WERI-Rb-1 (cell line): ENCODE measurements around the gene SLC25A11.

Experiments
- DNase-seq: peaks from one replicate; pipeline ENCODE4 v3.0.0-alpha.2; 2020
- H3K27ac ChIP-seq: fragments of 250-450 bp; sonication (Bioruptor Pico); 2 replicates; pipeline ENCODE4 v1.5.1; 2020; ENCODE audit warnings: mild to moderate bottlenecking, moderate library complexity
- H3K27me3 ChIP-seq: fragments of 250-450 bp; sonication (Bioruptor Pico); 2 replicates; pipeline ENCODE4 v1.5.1; 2021; ENCODE audit warnings: mild to moderate bottlenecking, low read depth, moderate library complexity; ENCODE audit not compliant: insufficient read depth, severe bottlenecking
- H3K36me3 ChIP-seq: fragments of 250-450 bp; sonication (Bioruptor Pico); 2 replicates; pipeline ENCODE4 v1.5.1; 2020; ENCODE audit warnings: mild to moderate bottlenecking, moderate library complexity
- H3K4me3 ChIP-seq: 2 replicates; pipeline ENCODE4 v1.5.1; 2011; ENCODE audit warnings: low read depth, mild to moderate bottlenecking, control low read depth, low read length
- H3K9me3 ChIP-seq: fragments of 250-450 bp; sonication (Bioruptor Pico); 2 replicates; pipeline ENCODE4 v1.5.1; 2021; ENCODE audit warnings: mild to moderate bottlenecking, moderate library complexity; ENCODE audit not compliant: severe bottlenecking
- TF ChIP-seq, protein P1 (sequence below): IDR thresholded peaks from 2 replicates; pipeline ENCODE4 v1.5.1; 2011; ENCODE audit warnings: low read depth, mild to moderate bottlenecking, control low read depth, inconsistent platforms, low read length

SLC25A11 gene

DNA sequence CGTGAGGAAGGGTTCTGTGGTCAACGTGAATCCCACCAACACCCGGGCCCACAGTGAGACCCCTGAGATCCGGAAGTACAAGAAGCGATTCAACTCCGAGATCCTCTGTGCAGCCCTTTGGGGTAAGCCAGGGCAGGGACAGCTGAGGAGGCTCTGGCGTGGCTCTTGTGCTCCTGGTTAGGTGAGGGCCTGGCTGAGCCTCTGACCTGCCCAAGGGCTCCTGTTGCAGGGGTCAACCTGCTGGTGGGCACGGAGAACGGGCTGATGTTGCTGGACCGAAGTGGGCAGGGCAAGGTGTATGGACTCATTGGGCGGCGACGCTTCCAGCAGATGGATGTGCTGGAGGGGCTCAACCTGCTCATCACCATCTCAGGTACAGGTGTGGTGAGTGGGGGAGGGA, 44.7 kb downstream of the SLC25A11 start:
- H3K27me3 ChIP-seq = no peaks in the 10 kb centered on the region
- no peaks in the 10 kb centered on the region for H3K9me3 ChIP-seq
- peaks cover 94% of the 10 kb centered on the region for H3K36me3 ChIP-seq
- H3K27ac ChIP-seq = peak overlapping the region; percentile 63
- H3K4me3 ChIP-seq = no peak overlapping the region
- TF ChIP-seq, protein P1, sequence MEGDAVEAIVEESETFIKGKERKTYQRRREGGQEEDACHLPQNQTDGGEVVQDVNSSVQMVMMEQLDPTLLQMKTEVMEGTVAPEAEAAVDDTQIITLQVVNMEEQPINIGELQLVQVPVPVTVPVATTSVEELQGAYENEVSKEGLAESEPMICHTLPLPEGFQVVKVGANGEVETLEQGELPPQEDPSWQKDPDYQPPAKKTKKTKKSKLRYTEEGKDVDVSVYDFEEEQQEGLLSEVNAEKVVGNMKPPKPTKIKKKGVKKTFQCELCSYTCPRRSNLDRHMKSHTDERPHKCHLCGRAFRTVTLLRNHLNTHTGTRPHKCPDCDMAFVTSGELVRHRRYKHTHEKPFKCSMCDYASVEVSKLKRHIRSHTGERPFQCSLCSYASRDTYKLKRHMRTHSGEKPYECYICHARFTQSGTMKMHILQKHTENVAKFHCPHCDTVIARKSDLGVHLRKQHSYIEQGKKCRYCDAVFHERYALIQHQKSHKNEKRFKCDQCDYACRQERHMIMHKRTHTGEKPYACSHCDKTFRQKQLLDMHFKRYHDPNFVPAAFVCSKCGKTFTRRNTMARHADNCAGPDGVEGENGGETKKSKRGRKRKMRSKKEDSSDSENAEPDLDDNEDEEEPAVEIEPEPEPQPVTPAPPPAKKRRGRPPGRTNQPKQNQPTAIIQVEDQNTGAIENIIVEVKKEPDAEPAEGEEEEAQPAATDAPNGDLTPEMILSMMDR = no peak
- DNase-seq = no peak

DNA sequence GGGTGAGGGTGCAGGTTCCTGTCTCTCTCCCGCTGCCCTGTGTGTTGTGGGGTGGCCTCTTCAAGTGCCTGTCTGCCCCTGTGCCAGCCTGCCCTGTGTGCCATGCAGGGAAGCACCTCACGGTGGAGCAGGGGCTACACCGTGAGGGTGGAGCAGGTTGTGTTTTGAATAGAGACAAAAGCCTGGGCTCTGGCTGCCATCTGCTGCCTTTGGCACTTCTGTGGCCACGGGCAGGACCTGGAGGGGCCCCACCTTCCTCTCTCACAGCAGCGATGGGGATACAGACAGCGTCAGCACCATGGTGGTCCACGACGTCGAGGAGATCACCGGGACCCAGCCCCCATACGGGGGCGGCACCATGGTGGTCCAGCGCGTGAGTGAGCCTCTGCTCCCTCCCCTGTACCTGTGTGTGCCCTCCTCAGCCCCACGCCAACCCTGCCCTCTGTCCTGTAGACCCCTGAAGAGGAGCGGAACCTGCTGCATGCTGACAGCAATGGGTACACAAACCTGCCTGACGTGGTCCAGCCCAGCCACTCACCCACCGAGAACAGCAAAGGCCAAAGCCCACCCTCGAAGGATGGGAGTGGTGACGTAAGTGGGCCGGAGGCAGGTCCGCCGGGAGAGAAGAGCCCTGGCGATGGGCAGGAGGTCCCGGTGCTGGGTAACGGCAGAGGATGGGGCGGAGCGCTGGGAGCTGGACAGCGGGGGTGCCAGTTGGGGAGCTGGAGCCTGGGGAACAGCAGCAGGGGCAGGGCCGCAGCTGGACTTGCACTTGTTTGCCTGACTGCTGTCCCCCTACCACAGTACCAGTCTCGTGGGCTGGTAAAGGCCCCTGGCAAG, 45.9 kb downstream of the SLC25A11 start:
- no peaks in the 10 kb centered on the region for H3K9me3 ChIP-seq
- peaks cover 88% of the 10 kb centered on the region for H3K36me3 ChIP-seq
- peak overlapping the region; percentile 20; the same call in 1 of the 2 replicates for H3K27ac ChIP-seq
- no peak overlapping the region for H3K4me3 ChIP-seq
- no peaks in the 10 kb centered on the region for H3K27me3 ChIP-seq
- DNase-seq = no peak
- TF ChIP-seq, protein P1 = no peak

DNA sequence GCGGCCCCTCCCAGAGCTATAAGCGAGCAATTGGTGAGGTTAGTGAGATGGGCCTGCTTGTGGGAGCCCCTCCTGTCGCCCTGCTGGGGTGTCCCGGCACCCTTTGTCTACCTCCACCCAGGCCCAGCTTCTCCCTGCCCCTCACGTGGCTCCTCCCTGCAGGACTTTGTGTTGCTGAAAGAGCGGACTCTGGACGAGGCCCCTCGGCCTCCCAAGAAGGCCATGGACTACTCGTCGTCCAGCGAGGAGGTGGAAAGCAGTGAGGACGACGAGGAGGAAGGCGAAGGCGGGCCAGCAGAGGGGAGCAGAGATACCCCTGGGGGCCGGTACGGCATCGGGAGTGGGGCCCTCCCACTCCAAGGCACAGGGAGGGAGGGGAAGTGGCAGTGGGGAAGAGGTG, 46.6 kb downstream of the SLC25A11 start:
- no peak overlapping the region for H3K4me3 ChIP-seq
- peaks cover 87% of the 10 kb centered on the region for H3K36me3 ChIP-seq
- no peaks in the 10 kb centered on the region for H3K27me3 ChIP-seq
- H3K9me3 ChIP-seq = no peaks in the 10 kb centered on the region
- TF ChIP-seq, protein P1 = no peak
- peak overlapping the region; percentile 20; the same call in 1 of the 2 replicates for H3K27ac ChIP-seq
- DNase-seq = no peak

DNA sequence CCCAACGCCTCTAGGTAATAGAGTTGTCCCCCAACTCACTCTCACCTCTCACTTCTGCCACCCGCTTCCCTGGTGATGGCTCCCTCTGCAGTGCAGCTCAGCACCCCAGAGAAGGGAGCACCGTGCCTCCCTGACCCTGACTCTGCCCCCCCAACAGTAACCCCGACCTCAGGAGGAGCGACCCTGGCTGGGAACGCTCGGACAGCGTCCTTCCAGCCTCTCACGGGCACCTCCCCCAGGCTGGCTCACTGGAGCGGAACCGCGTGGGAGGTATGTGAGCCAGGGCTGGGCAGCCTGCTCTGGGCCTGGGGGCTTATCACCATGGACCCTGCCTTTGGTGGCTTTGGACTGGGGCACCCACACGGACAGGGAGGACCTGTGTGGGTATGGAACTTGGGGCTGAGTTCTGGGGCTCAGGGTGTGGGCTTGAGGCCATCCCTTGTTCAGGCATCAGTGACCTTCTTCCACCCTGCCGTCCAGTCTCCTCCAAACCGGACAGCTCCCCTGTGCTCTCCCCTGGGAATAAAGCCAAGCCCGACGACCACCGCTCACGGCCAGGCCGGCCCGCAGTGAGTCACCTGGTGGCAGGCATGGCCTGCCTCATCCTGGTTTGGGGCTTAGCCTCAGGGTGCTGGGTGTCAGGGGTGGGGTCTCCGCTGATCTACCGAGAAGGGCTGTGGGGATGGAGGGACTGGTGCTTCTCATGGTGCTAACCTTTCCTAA, 47.2 kb downstream of the SLC25A11 start:
- no peak for DNase-seq
- Histone ChIP-seq H3K27ac (peak overlapping the region; percentile 20; the same call in 1 of the 2 replicates), H3K9me3 (no peaks in the 10 kb centered on the region), H3K36me3 (peaks cover 90% of the 10 kb centered on the region), H3K27me3 (no peaks in the 10 kb centered on the region), H3K4me3 (no peak overlapping the region)
- TF ChIP-seq, protein P1 = no peak

DNA sequence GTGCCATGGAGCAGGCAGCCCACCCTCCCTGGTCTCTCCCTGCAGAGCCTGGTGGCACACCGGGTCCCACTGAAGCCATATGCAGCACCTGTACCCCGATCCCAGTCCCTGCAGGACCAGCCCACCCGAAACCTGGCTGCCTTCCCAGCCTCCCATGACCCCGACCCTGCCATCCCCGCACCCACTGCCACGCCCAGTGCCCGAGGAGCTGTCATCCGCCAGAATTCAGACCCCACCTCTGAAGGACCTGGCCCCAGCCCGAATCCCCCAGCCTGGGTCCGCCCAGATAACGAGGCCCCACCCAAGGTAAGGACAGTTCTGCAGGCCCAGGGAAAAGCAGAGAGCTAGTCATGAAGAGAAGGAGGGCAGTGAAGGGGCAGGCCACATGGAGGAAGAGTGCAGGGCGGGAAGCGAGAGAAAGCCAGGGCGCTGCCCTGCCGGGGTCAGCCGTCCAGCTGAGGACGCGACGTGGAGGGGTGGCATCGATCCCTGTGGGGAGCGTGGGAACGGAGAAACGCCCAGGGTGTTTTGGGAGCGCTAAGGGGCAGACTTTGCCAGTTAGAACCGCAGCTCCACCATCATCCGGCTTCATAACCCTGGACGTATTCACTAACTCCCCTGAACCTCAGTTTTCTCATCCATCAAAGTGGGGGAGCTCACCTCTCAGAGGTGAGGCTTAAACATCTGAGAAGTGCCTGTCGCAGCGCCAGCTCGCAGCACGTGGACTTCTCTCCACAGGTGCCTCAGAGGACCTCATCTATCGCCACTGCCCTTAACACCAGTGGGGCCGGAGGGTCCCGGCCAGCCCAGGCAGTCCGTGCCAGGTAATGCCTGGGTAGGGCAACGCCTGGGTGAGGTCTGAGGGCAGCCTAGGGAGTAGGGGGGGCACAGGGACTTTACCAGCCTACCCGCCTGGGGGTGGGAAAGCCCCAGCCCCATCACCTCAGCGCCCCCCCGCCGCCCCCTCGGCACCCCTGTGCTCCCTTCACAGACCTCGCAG, 48.1 kb downstream of the SLC25A11 start:
- Histone ChIP-seq H3K9me3 (no peaks in the 10 kb centered on the region), H3K4me3 (no peak overlapping the region), H3K27ac (no peak overlapping the region; the same call in 1 of the 2 replicates), H3K36me3 (peaks cover 91% of the 10 kb centered on the region), H3K27me3 (no peaks in the 10 kb centered on the region)
- no peak for DNase-seq
- TF ChIP-seq, protein P1 = no peak
